Epithelial cell of proximal tubule (primary cell): Measurements from ENCODE around the gene PPEF2. TPM values are rescaled to one million over a fixed set of nuclear protein-coding genes. Genes with fewer than 3 reads are reported as not detected.

Experiments used
- DNase-seq: peaks from one replicate; pipeline ENCODE4 v3.0.0-alpha.2; 2011; ENCODE audit warnings: low read depth
- H3K4me3 ChIP-seq: 2 replicates; pipeline ENCODE4 v1.5.1; 2011; ENCODE audit warnings: low read depth, mild to moderate bottlenecking, low read length
- CTCF ChIP-seq: conservative IDR thresholded peaks from 2 replicates; pipeline ENCODE4 v1.5.1; 2012; ENCODE audit warnings: low read depth, mild to moderate bottlenecking, low read length
- total RNA-seq: library from RNA; depleted of rRNA; stranded (reverse); fragments of >200 nt; gene quantifications from 2 replicates; pipeline ENCODE4 v1.2.3, GENCODE V29; 2015

Gene PPEF2
- total RNA-seq, 1 donor from 2014 or later, result not detected

- H3K4me3 ChIP-seq, result no peak overlapping the region
- DNase-seq, result no peak
- no peak for TF ChIP-seq CTCF
Measured at GRCh38 chr4:75881476-75881875, 20.8 kb downstream of the PPEF2 start.

- DNase-seq, result no peak
- no peak for TF ChIP-seq CTCF
Measured at GRCh38 chr4:75880278-75880677, 22.0 kb downstream of the PPEF2 start.

GRCh38 chr4:75878246-75878756 is 24.0 kb downstream of the PPEF2 start:
- TF ChIP-seq CTCF, result no peak
- H3K4me3 ChIP-seq, result no peak overlapping the region
- no peak for DNase-seq

More at GRCh38 chr4:75880278-75880677, 22.0 kb downstream of the PPEF2 start:
- H3K4me3 ChIP-seq, result no peak overlapping the region

GRCh38 chr4:75876218-75876617 is 26.0 kb downstream of the PPEF2 start:
- no peak for DNase-seq
- no peak for TF ChIP-seq CTCF
- H3K4me3 ChIP-seq, result no peak overlapping the region

- DNase-seq, result no peak
- H3K4me3 ChIP-seq, result no peak overlapping the region
- no peak for TF ChIP-seq CTCF
Measured at GRCh38 chr4:75869100-75869499, 33.2 kb downstream of the PPEF2 start.

GRCh38 chr4:75867130-75867529 is 35.1 kb downstream of the PPEF2 start:
- no peak for TF ChIP-seq CTCF
- no peak overlapping the region for H3K4me3 ChIP-seq
- DNase-seq, result peak; percentile 60

- TF ChIP-seq CTCF, result no peak
- no peak overlapping the region for H3K4me3 ChIP-seq
- DNase-seq, result no peak
Measured at GRCh38 chr4:75860606-75861005, 41.6 kb downstream of the PPEF2 start.
